ENCODE results near the gene TEPSIN. TPM values are rescaled to one million over a fixed set of nuclear protein-coding genes. Genes with fewer than 3 reads are reported as not detected.
A peak's percentile ranks its signal among the peaks of the same experiment; 100 is the strongest.

Gene TEPSIN
- total RNA-seq, 1 donor from 2014 or later: 40.2 TPM

DNA sequence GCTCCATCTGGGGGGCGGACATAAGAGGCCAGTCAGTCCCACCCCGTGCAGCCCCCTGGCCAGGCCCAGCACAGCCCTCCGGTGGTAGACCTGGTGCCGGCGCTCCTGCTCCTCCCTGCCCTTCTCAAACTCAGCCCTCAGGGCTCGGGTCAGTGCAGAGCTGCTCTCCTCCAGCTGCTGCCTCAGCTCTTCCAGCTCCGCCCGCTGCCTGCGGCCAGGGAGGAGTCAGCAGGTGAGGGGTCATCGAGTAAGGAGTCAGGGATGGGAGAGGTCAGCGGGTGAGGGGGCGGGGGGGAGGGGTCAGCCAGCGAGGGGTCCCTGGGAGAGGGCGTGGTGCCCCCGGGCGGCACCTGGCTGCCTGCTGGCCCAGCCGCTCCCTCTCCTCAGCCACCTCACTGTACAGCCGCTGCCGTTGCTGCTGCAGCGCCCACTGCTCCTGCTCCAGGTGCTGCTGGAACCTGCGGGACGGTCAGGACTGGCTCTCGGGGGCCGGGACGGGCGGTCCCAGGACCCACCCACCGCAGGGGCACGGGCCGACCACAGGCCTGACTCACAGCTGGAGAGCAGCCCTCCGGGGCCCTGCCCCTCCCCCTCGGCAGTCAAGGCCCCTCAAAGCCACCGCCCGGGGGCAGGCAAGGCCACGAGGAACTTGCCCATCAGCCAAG is 46.3 kb downstream of the TEPSIN start:
- H3K36me3 ChIP-seq: no peaks in the 10 kb centered on the region
- intact Hi-C loops (cut with DNase I): no loop called here

DNA sequence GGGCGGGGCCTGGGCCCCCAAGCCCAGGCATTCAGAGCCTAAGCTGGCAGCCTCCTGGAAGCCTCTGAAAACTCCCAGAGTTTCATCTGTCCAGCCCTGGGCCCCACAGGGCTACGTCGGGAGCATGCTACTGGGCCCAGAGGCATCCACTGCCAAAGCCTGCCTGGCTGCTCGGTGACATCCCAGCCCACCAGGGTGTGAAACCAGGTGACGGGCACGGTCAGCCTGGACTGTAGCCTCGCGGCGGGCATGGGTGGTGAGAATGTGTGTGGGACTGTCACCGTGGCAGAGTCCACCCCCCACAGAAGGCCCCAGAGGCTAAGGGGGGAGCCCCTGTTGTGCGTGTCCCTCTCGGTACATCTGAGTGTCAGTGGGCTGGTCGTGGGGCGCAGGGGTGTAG is 47.2 kb downstream of the TEPSIN start:
- H3K27ac ChIP-seq: no peak overlapping the region
- no peak for ATAC-seq
- H3K4me1 ChIP-seq: no peaks in the 10 kb centered on the region
- no peaks in the 10 kb centered on the region for H3K27me3 ChIP-seq
- H3K36me3 ChIP-seq: no peaks in the 10 kb centered on the region
- H3K9me3 ChIP-seq: no peaks in the 10 kb centered on the region
- intact Hi-C loops (cut with DNase I): no loop called here
- TF ChIP-seq, protein P1, sequence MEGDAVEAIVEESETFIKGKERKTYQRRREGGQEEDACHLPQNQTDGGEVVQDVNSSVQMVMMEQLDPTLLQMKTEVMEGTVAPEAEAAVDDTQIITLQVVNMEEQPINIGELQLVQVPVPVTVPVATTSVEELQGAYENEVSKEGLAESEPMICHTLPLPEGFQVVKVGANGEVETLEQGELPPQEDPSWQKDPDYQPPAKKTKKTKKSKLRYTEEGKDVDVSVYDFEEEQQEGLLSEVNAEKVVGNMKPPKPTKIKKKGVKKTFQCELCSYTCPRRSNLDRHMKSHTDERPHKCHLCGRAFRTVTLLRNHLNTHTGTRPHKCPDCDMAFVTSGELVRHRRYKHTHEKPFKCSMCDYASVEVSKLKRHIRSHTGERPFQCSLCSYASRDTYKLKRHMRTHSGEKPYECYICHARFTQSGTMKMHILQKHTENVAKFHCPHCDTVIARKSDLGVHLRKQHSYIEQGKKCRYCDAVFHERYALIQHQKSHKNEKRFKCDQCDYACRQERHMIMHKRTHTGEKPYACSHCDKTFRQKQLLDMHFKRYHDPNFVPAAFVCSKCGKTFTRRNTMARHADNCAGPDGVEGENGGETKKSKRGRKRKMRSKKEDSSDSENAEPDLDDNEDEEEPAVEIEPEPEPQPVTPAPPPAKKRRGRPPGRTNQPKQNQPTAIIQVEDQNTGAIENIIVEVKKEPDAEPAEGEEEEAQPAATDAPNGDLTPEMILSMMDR (IDR thresholded peaks at IDR 0.05): no peak
- H3K4me3 ChIP-seq: no peak overlapping the region
- DNase-seq: no peak

More for the DNA sequence above, 46.3 kb downstream of the TEPSIN start:
- ATAC-seq (no peak), DNase-seq (no peak)
- no peak overlapping the region for H3K4me3 ChIP-seq
- H3K4me1 ChIP-seq: no peaks in the 10 kb centered on the region
- TF ChIP-seq, protein P1 (IDR thresholded peaks at IDR 0.05): no peak
- H3K27me3 ChIP-seq: no peaks in the 10 kb centered on the region
- no peaks in the 10 kb centered on the region for H3K9me3 ChIP-seq
- no peak overlapping the region for H3K27ac ChIP-seq

DNA sequence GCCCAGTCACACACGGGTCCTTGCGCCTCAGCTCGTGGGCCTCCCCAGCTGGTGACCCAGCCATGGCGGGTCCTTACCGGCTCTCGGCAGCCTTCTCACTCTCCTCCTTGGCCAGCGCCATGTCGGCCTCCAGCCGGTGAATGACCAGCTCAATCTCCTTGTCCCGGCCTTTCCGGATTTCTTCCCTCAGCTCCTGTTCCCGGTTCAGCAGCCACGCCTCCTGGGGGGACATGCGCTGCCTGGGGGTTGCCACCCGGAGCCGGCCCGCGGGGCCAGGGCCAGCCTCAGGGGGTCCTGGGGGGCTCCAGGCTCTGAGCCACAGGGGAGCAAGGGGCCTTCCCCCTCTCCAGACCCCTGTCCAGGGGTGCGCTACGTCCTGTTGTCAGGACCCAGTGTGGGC is 47.7 kb downstream of the TEPSIN start:
- no peak for ATAC-seq
- Histone ChIP-seq H3K9me3 (no peaks in the 10 kb centered on the region), H3K4me1 (no peaks in the 10 kb centered on the region), H3K27ac (no peak overlapping the region), H3K36me3 (no peaks in the 10 kb centered on the region), H3K4me3 (no peak overlapping the region), H3K27me3 (no peaks in the 10 kb centered on the region)
- no peak for DNase-seq
- TF ChIP-seq, protein P1 (IDR thresholded peaks at IDR 0.05): no peak
- intact Hi-C loops (cut with DNase I): no loop called here

DNA sequence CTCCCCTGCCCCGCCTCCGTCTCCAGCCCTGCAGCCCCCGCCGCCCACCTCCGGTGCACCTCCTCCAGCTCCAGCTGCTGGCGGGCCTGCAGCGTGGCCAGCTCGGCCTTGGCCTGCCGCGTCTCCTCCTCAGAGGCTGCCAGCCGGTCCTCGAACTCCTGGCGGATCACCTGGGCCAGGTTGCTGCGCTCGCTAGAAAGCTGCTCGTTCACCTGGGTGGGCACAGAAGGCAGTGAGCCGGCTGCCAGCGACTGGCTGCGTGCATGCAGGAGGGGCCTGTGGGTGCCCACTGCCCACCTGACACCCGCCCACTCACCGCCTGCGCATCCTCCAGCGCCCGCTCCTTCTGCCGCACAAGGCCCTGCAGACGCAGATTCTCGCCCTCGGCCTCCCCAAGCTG is 48.3 kb downstream of the TEPSIN start:
- no peak for DNase-seq
- intact Hi-C loops (cut with DNase I): no loop called here
- TF ChIP-seq, protein P1 (IDR thresholded peaks at IDR 0.05): no peak

DNA sequence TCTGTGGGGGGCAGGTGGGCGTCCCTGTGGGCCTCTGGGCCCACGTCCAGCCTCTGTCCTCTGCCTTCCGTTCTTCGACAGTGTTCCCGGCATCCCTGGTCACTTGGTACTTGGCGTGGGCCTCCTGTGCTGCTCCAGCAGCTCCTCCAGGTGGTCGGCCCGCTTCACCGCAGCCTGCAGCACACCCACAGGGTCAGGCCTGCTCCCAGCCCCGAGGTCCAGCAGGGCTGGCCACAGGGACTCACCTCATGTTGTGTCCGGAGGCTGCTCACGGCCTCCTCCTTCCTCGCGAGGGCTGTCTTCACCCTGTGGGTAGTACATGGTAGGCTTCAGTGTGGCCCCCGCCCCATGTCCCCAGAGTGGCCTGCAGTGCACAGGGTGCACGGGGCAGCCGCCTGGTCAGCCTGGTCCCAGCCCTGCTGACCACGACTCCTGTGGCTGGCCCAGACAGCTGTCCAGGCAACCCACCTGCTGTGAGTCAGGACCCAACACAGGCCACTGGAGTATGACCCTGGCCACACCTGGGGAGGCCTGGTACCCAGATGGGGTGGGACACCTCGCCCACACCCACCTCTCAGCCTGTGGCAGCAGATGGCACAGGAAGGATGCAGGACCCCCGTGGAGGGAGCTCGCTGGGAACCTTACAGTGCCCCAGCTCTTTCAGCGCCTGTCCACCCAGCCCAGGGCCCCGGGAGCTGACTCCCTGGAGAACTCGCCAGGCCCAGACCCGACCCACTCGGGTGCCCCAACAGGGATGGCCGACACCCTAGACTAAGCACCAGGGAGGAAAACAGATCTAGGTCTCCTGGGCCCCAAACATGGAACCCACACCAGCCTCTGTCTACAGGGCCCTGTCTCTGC is 49.0 kb downstream of the TEPSIN start:
- H3K27me3 ChIP-seq: no peaks in the 10 kb centered on the region
- no peaks in the 10 kb centered on the region for H3K4me1 ChIP-seq
- intact Hi-C loops (cut with DNase I): no loop called here
- no peaks in the 10 kb centered on the region for H3K36me3 ChIP-seq
- TF ChIP-seq, protein P1 (IDR thresholded peaks at IDR 0.05): no peak
- H3K4me3 ChIP-seq: no peak overlapping the region
- no peak overlapping the region for H3K27ac ChIP-seq
- DNase-seq (no peak), ATAC-seq (peak; percentile 11)
- H3K9me3 ChIP-seq: no peaks in the 10 kb centered on the region

More for the DNA sequence above, 48.3 kb downstream of the TEPSIN start:
- H3K36me3 ChIP-seq: no peaks in the 10 kb centered on the region
- H3K27me3 ChIP-seq: no peaks in the 10 kb centered on the region
- H3K27ac ChIP-seq: no peak overlapping the region
- no peak overlapping the region for H3K4me3 ChIP-seq
- no peaks in the 10 kb centered on the region for H3K9me3 ChIP-seq
- ATAC-seq: no peak
- H3K4me1 ChIP-seq: no peaks in the 10 kb centered on the region
